Endothelial cell of umbilical vein (primary cell): ENCODE data around the gene GYPC. TPM values are rescaled to one million over a fixed set of nuclear protein-coding genes. Genes with fewer than 3 reads are reported as not detected.

Experiments
- BruUV-seq: library from RNA; stranded (reverse); fragments of 400-500 nt; replicated peaks from 2 replicates; lab custom pipeline; 2021; lab: Mats Ljungman, UMichigan
- CTCF ChIA-PET: fragments of 300-600, 350-600 bp; sonication (Branson Sonifier 250); formaldehyde crosslinking; loops from one replicate; lab custom pipeline; 2021; ENCODE audit warnings: antibody characterized with exemption, inconsistent platforms; lab: Charles Lee
- POLR2A ChIA-PET: fragments of 300-600, 350-600 bp; sonication (Branson Sonifier 250); formaldehyde crosslinking; loops from one replicate; lab custom pipeline; 2021; ENCODE audit warnings: antibody characterized with exemption, inconsistent platforms; lab: Charles Lee
- DNase-seq: peaks from one replicate; pipeline ENCODE4 v3.0.0-alpha.2; 2011; ENCODE audit warnings: low read depth, low spot score
- FAIRE-seq: peaks from 2 replicates; lab custom pipeline; 2011; peaks lifted over from hg19 to GRCh38; lab: Jason Lieb, UNC
- H2AFZ ChIP-seq: 2 replicates; pipeline ENCODE4 v1.6.0; 2012; ENCODE audit warnings: low read depth, low read length, control low read depth, inconsistent platforms
- H3K27ac ChIP-seq: 2 replicates; pipeline ENCODE4 v1.5.1; 2011; ENCODE audit warnings: low read depth, mild to moderate bottlenecking, control low read depth, low read length, moderate library complexity; ENCODE audit not compliant: insufficient read depth
- H3K27me3 ChIP-seq, 2 experiments: 2 replicates each; pipeline versions ENCODE4 v1.6.0 to v1.6.1; 2011; ENCODE audit warnings: low read length in 2 of 2, mixed read lengths in 1 of 2; ENCODE audit not compliant: control insufficient read depth in 2 of 2, insufficient read depth in 2 of 2
- H3K36me3 ChIP-seq, 2 experiments: 2 replicates in 1 of 2; 3 replicates in 1 of 2; pipeline ENCODE4 v1.5.1; 2011; ENCODE audit warnings: low read length in 2 of 2, mild to moderate bottlenecking in 1 of 2, moderate library complexity in 1 of 2; ENCODE audit not compliant: control insufficient read depth in 2 of 2, insufficient read depth in 2 of 2; ENCODE audit errors: extremely low read depth in 1 of 2
- H3K4me1 ChIP-seq: 3 replicates; pipeline ENCODE4 v1.5.1; 2011; ENCODE audit warnings: mild to moderate bottlenecking, low read length; ENCODE audit not compliant: control insufficient read depth, insufficient read depth; ENCODE audit errors: extremely low read depth
- H3K4me2 ChIP-seq: 2 replicates; pipeline ENCODE4 v1.6.1; 2011; ENCODE audit warnings: low read length, control low read depth, mixed read lengths; ENCODE audit not compliant: insufficient read depth
- H3K4me3 ChIP-seq, 3 experiments: fragments of 200-600 bp in 1 of 3; sonication (generic), shearing (Covaris generic) in 1 of 3; replicated peaks in 1 of 3; 2 replicates each; pipeline ENCODE4 v1.5.1; 2011 to 2016; ENCODE audit warnings: control low read depth in 3 of 3, low read length in 3 of 3, mild to moderate bottlenecking in 2 of 3, inconsistent platforms in 1 of 3, low read depth in 1 of 3, moderate library complexity in 1 of 3; ENCODE audit not compliant: insufficient read depth in 1 of 3
- H3K79me2 ChIP-seq: 2 replicates; pipeline ENCODE4 v1.6.0; 2012; ENCODE audit warnings: low read length, inconsistent platforms; ENCODE audit not compliant: control insufficient read depth, insufficient read depth
- H3K9ac ChIP-seq: replicated peaks from 2 replicates; pipeline ENCODE3; 2011; ENCODE audit warnings: low read length, control low read depth; ENCODE audit not compliant: insufficient read depth; ENCODE audit errors: extremely low read depth
- H3K9me1 ChIP-seq: replicated peaks from 3 replicates; pipeline ENCODE4 v1.6.0; 2011; ENCODE audit warnings: mild to moderate bottlenecking, low read length; ENCODE audit not compliant: control insufficient read depth, insufficient read depth; ENCODE audit errors: extremely low read depth
- H3K9me3 ChIP-seq: replicated peaks from 2 replicates; pipeline ENCODE4 v1.5.1; 2012; ENCODE audit warnings: low read length, inconsistent platforms; ENCODE audit not compliant: control insufficient read depth, insufficient read depth
- H4K20me1 ChIP-seq: replicated peaks from 2 replicates; pipeline ENCODE3; 2011; ENCODE audit warnings: mild to moderate bottlenecking, low read length; ENCODE audit not compliant: control insufficient read depth, insufficient read depth; ENCODE audit errors: extremely low read depth
- EZH2 ChIP-seq: IDR thresholded peaks from 2 replicates; pipeline ENCODE4 v1.6.1; 2012; ENCODE audit warnings: borderline replicate concordance, low read depth, mild to moderate bottlenecking, moderate library complexity, low read length, inconsistent platforms; ENCODE audit not compliant: severe bottlenecking
- FOS ChIP-seq: IDR thresholded peaks from 2 replicates; pipeline ENCODE4 v1.6.1; 2011; ENCODE audit warnings: mild to moderate bottlenecking, low read length, moderate library complexity, borderline replicate concordance; ENCODE audit not compliant: insufficient read depth
- GATA2 ChIP-seq: IDR thresholded peaks from 2 replicates; pipeline ENCODE4 v1.7.0; 2011; ENCODE audit warnings: low read depth, mild to moderate bottlenecking, moderate library complexity, mixed read lengths, low read length; ENCODE audit not compliant: insufficient read length, insufficient read depth
- JUN ChIP-seq: IDR thresholded peaks from 2 replicates; pipeline ENCODE4 v1.6.1; 2011; ENCODE audit warnings: borderline replicate concordance, low read depth; ENCODE audit not compliant: insufficient read length, insufficient read depth
- MAX ChIP-seq: IDR thresholded peaks from 2 replicates; pipeline ENCODE4 v1.6.1; 2011; ENCODE audit not compliant: insufficient read depth, insufficient read length
- MYC ChIP-seq: IDR thresholded peaks from one replicate; pipeline ENCODE4 v1.6.1; 2011; ENCODE audit warnings: mild to moderate bottlenecking, low read depth, low read length
- POLR2A ChIP-seq: IDR thresholded peaks from 2 replicates; pipeline ENCODE4 v1.6.1; 2012; ENCODE audit warnings: low read depth, mild to moderate bottlenecking, control low read depth, low read length
- POLR2AphosphoS5 ChIP-seq: IDR thresholded peaks from 2 replicates; pipeline ENCODE4 v1.6.1; 2012; ENCODE audit warnings: low read depth, mild to moderate bottlenecking, control low read depth, low read length, moderate library complexity; ENCODE audit not compliant: insufficient read depth
- dilution Hi-C: fragments of 300-500 bp; cut with MboI; formaldehyde crosslinking; loops from one replicate; pipeline ENCODE4 v1.15.0; 2019; ENCODE audit warnings: low sequenced_read_pairs; ENCODE audit not compliant: extremely low pct_ligation_motif_present
- intact Hi-C: fragments of 100-400 bp; cut with micrococcal nuclease; formaldehyde crosslinking; loops from one replicate; pipeline ENCODE4 v1.10.0; 2022
- polyA plus RNA-seq, 4 experiments: library from polyadenylated mRNA; depleted of rRNA in 3 of 4; stranded (reverse) in 3 of 4; unstranded in 1 of 4; fragments of >200 nt; gene quantifications; 2 replicates each; pipeline versions ENCODE4 v1.2.1 to v1.2.3, GENCODE V29; 2011 to 2012; ENCODE audit warnings: missing spikeins in 1 of 4
- total RNA-seq: library from RNA; stranded (reverse); gene quantifications from 2 replicates; pipeline ENCODE4 v1.2.3, GENCODE V29; 2021
- TF ChIP-seq, protein P1 (sequence below), 2 donors: IDR thresholded peaks; 1 replicate in 1 of 2; 2 replicates in 1 of 2; pipeline ENCODE4 v1.5.1; 2011; ENCODE audit warnings: low read length in 2 of 2, mild to moderate bottlenecking in 2 of 2, moderate library complexity in 2 of 2, control low read depth in 1 of 2, inconsistent platforms in 1 of 2, low read depth in 1 of 2; ENCODE audit not compliant: insufficient read depth in 1 of 2; ENCODE audit errors: extremely low read depth in 1 of 2

The GYPC gene
- total and polyA plus RNA-seq, 2 donors (not counting 3 experiments of a cell fraction or from before 2014, with no cell fraction given), result 3.5 to 13.3 TPM

DNA sequence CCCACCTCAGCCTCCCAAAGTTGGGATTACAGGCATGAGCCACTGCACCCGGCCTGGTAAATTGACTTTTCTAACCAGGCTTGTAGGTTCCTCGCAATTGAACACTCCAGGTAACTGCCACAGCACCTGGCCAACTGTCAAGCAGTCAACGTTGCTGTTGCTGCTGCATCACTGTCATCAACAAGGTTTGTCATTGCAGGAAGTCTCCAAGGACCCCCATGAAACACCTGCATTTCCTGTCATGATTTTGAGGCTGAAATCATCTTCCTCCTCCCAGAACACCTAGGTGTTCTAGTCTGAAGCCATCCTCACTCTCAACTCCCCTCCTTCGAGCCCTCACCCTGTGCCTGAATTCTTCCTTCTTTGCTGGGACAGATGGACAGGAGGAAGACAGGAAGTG lies 29.7 kb downstream of the GYPC start:
- FAIRE-seq (no peak), DNase-seq (no peak)
- ChIA-PET CTCF (no interaction called here), POLR2A (no interaction called here)
- Histone ChIP-seq H3K9me1 (no peaks in the 10 kb centered on the region), H3K9ac (no peak overlapping the region), H3K36me3 (no peaks in the 10 kb centered on the region), H3K4me1 (no peaks in the 10 kb centered on the region), H3K27ac (no peak overlapping the region), H3K9me3 (no peaks in the 10 kb centered on the region), H3K79me2 (no peaks in the 10 kb centered on the region), H3K4me2 (no peak overlapping the region), H4K20me1 (no peaks in the 10 kb centered on the region), H3K4me3 (no peak overlapping the region), H3K27me3 (no peaks in the 10 kb centered on the region), H2AFZ (no peak overlapping the region)
- TF ChIP-seq POLR2AphosphoS5 (no peak), FOS (no peak), POLR2A (no peak), MAX (no peak), JUN (no peak), EZH2 (no peak), GATA2 (no peak), MYC (no peak)
- TF ChIP-seq, protein P1, sequence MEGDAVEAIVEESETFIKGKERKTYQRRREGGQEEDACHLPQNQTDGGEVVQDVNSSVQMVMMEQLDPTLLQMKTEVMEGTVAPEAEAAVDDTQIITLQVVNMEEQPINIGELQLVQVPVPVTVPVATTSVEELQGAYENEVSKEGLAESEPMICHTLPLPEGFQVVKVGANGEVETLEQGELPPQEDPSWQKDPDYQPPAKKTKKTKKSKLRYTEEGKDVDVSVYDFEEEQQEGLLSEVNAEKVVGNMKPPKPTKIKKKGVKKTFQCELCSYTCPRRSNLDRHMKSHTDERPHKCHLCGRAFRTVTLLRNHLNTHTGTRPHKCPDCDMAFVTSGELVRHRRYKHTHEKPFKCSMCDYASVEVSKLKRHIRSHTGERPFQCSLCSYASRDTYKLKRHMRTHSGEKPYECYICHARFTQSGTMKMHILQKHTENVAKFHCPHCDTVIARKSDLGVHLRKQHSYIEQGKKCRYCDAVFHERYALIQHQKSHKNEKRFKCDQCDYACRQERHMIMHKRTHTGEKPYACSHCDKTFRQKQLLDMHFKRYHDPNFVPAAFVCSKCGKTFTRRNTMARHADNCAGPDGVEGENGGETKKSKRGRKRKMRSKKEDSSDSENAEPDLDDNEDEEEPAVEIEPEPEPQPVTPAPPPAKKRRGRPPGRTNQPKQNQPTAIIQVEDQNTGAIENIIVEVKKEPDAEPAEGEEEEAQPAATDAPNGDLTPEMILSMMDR (IDR thresholded peaks at IDR 0.05; ENCODE audit: extremely low read depth in 1 of 2, insufficient read depth in 1 of 2, low read depth in 1 of 2, low read length in 2 of 2), result no peak
- dilution Hi-C loops (no loop called here), intact Hi-C loops (no loop called here)
- BruUV-seq, result no TSS peak
